A673 (cell line): Measurements from ENCODE around the gene NCKAP5. TPM values are rescaled to one million over a fixed set of nuclear protein-coding genes. Genes with fewer than 3 reads are reported as not detected.

ENCODE experiments used
- BruUV-seq: library from RNA; stranded (reverse); fragments of 400-500 nt; replicated peaks from 2 replicates; lab custom pipeline; 2021; lab: Mats Ljungman, UMichigan
- CTCF ChIA-PET: fragments of 300-600 bp; sonication (Branson Sonifier 250); formaldehyde crosslinking; loops from one replicate; lab custom pipeline; 2022; ENCODE audit warnings: antibody characterized with exemption; lab: Charles Lee
- POLR2A ChIA-PET: fragments of 300-600 bp; sonication (Branson Sonifier 250); formaldehyde crosslinking; loops from one replicate; lab custom pipeline; 2022; ENCODE audit warnings: antibody characterized with exemption; ENCODE audit not compliant: low non-redundant PET; lab: Charles Lee
- DNase-seq: peaks from one replicate; pipeline ENCODE4 v3.0.0-alpha.2; 2015; ENCODE audit warnings: low spot score
- H3K27ac ChIP-seq: fragments of 200-600 bp; sonication (generic); 2 replicates; pipeline ENCODE4 v1.5.1; 2016; ENCODE audit warnings: mixed run types, low read depth, mild to moderate bottlenecking, mixed read lengths, antibody characterized with exemption, low read length; ENCODE audit not compliant: poor library complexity, severe bottlenecking
- H3K27me3 ChIP-seq: fragments of 200-600 bp; sonication (generic); replicated peaks from 2 replicates; pipeline ENCODE4 v1.6.1; 2017; ENCODE audit warnings: mixed run types, low read depth, mild to moderate bottlenecking, mixed read lengths, antibody characterized with exemption, low read length; ENCODE audit not compliant: insufficient read depth, poor library complexity
- H3K36me3 ChIP-seq: fragments of 200-600 bp; sonication (generic); 2 replicates; pipeline ENCODE4 v1.6.1; 2016; ENCODE audit warnings: mixed run types, mild to moderate bottlenecking, mixed read lengths, antibody characterized with exemption, low read length; ENCODE audit not compliant: insufficient read depth, poor library complexity, severe bottlenecking
- H3K4me1 ChIP-seq: fragments of 200-600 bp; sonication (generic); 2 replicates; pipeline ENCODE4 v1.6.1; 2017; ENCODE audit warnings: mixed run types, mild to moderate bottlenecking, mixed read lengths, antibody characterized with exemption, low read length; ENCODE audit not compliant: insufficient read depth, poor library complexity, severe bottlenecking
- H3K4me3 ChIP-seq: fragments of 200-600 bp; sonication (generic); 2 replicates; pipeline ENCODE4 v1.5.1; 2016; ENCODE audit warnings: low read depth, mixed run types, mild to moderate bottlenecking, mixed read lengths, low read length; ENCODE audit not compliant: poor library complexity, severe bottlenecking
- H3K9me3 ChIP-seq: fragments of 200-600 bp; sonication (generic); 2 replicates; pipeline ENCODE4 v1.6.1; 2016; ENCODE audit warnings: mixed run types, low read depth, mild to moderate bottlenecking, mixed read lengths, antibody characterized with exemption, low read length; ENCODE audit not compliant: poor library complexity, severe bottlenecking
- CTCF ChIP-seq: fragments of 300-800, 200-600 bp; sonication (generic); conservative IDR thresholded peaks from 2 replicates; pipeline ENCODE4 v1.5.1; 2017; ENCODE audit warnings: low read depth, mild to moderate bottlenecking, antibody characterized with exemption, low read length, moderate library complexity, mixed read lengths
- EZH2 ChIP-seq: fragments of 200-600 bp; sonication (generic); IDR thresholded peaks from 2 replicates; pipeline ENCODE4 v1.6.1; 2017; ENCODE audit warnings: borderline replicate concordance, low read depth, mild to moderate bottlenecking, mixed read lengths, antibody characterized with exemption, low read length; ENCODE audit not compliant: poor library complexity, severe bottlenecking
- intact Hi-C: fragments of 100-400 bp; cut with micrococcal nuclease; formaldehyde crosslinking; loops from one replicate; pipeline ENCODE4 v1.10.0; 2022; ENCODE audit not compliant: unreplicated experiment
- total RNA-seq: library from RNA; stranded (reverse); gene quantifications from 2 replicates; pipeline ENCODE4 v1.2.3, GENCODE V29; 2021

NCKAP5 gene
- total RNA-seq, 1 experiment from 2014 or later: 26.6 TPM

- ChIA-PET CTCF (no interaction called here), POLR2A (no interaction called here)
- no peaks in the 10 kb centered on the region for H3K9me3 ChIP-seq
- intact Hi-C loops: no loop called here
- H3K4me1 ChIP-seq: no peaks in the 10 kb centered on the region
- DNase-seq: no peak
- H3K27ac ChIP-seq: no peak overlapping the region
- no peak for TF ChIP-seq CTCF
- no TSS peak for BruUV-seq
- H3K27me3 ChIP-seq: no peaks in the 10 kb centered on the region
- H3K4me3 ChIP-seq: no peak overlapping the region
- no peaks in the 10 kb centered on the region for H3K36me3 ChIP-seq
These were observed 108.7 kb downstream of the NCKAP5 start for GRCh38 chr2:133459590-133459989.

GRCh38 chr2:133458280-133458679 is 110.0 kb downstream of the NCKAP5 start:
- no peak for TF ChIP-seq CTCF
- TF ChIP-seq EZH2: no peak
- Histone ChIP-seq H3K27ac (no peak overlapping the region), H3K27me3 (no peaks in the 10 kb centered on the region), H3K9me3 (no peaks in the 10 kb centered on the region), H3K4me3 (no peak overlapping the region), H3K4me1 (no peaks in the 10 kb centered on the region), H3K36me3 (no peaks in the 10 kb centered on the region)
- BruUV-seq: no TSS peak
- POLR2A ChIA-PET: no interaction called here
- intact Hi-C loops: no loop called here
- no peak for DNase-seq
- CTCF ChIA-PET: no interaction called here

GRCh38 chr2:133457861-133458260 is 110.4 kb downstream of the NCKAP5 start:
- intact Hi-C loops: no loop called here
- BruUV-seq: no TSS peak
- DNase-seq: no peak

More at GRCh38 chr2:133457861-133458260, 110.4 kb downstream of the NCKAP5 start:
- Histone ChIP-seq H3K9me3 (no peaks in the 10 kb centered on the region), H3K27ac (no peak overlapping the region), H3K36me3 (no peaks in the 10 kb centered on the region), H3K27me3 (no peaks in the 10 kb centered on the region), H3K4me3 (no peak overlapping the region), H3K4me1 (no peaks in the 10 kb centered on the region)
- ChIA-PET CTCF (no interaction called here), POLR2A (no interaction called here)
- TF ChIP-seq CTCF (no peak), EZH2 (no peak)
